GM19463 (cell line): ENCODE results near the gene PPIA.

Experiments
- ATAC-seq: cut with Tn5 transposase; IDR thresholded peaks from one replicate; pipeline ENCODE4 v1.9.1; 2021; ENCODE audit warnings: mild to moderate bottlenecking, moderate library complexity; ENCODE audit not compliant: unreplicated experiment

The PPIA gene

DNA sequence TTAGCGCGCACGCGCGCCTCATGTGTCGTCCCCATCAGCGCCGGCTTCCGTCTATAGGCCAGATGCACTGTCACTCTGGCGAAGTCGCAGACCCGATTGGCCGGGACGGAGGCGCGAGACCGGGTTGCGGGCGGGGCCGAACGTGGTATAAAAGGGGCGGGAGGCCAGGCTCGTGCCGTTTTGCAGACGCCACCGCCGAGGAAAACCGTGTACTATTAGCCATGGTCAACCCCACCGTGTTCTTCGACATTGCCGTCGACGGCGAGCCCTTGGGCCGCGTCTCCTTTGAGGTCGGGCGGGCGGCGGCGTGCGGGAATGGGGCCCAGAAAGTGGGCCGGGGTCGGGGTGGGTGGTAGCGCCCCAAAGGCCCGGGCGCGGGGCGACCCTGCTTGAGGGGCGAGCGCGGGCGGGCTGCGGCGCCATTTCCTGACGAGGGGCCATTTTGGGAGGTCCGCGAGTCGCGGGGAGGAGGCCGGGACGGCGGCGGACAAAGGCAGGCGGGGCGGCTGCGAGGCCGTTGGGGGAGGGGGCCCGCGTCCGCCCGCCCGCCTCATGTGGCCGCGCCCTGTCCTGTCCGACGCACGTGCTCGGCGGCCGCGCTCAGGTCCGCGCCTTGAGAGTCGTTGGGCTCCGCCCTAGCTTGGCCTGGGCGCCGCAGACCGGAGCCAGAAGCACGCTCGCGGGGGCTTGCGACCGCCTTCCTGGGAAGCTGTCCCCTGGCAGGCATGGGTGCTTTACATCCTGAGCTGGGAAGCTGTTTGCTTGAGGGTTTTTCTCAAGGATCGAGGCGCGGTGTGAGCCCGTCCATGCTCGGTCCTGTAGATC is at the start of gene PPIA:
PPIA (plus strand) TSS at position 178 of the 825 bp plus-strand sequence; CDS start at position 222, 44 bp downstream.
- ATAC-seq = peak; percentile 83

DNA sequence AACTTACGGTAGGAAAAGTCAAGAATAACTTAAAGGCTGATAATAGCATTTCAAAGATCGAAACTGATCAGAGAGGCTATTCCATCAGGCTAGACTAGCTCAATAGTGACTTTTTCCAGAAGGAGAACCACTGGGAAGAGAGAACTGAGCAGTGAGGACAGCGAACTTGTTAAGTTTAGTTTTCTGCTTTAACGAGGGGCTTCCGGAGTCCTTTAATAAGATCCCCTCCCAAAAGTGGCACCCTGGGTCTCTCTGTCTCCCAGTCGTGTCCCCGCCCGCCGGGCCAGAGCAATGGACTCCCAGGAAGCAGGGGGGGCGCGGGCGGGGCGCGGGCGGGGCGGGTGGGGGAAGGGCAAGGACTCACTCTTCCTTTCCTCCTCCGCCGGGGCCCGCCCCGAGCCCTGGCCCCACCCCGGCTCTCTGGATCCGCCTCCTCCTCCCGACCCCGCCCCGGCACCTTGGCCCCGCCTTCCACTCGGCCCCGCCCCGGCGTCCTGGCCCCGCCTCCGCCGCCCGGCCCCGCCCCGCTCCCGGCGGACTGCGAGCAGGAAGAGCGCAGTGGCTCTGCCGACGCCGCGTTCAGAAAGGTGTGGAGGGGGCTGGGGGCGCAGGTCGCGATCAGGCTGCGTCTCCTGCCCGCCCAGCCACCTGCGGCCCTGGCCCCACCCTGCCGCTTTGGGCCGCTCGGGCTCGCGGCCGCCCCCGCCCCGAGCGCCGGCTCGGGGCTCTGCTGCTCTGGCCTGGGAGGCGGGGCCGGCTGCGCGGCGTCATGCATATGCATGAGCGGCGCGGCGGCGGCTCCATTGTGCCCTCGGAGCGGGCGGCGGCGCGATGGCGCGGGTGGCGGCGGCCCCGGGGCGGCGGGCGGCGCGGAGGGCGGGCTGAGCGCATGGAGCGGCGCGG is 48.2 kb upstream of the PPIA start, which contains the start of gene ZMIZ2:
ZMIZ2 (plus strand) TSS at position 803 of the 903 bp plus-strand sequence. CDS start 7,403 bp downstream, outside the sequence.
- peak; percentile 65 for ATAC-seq

DNA sequence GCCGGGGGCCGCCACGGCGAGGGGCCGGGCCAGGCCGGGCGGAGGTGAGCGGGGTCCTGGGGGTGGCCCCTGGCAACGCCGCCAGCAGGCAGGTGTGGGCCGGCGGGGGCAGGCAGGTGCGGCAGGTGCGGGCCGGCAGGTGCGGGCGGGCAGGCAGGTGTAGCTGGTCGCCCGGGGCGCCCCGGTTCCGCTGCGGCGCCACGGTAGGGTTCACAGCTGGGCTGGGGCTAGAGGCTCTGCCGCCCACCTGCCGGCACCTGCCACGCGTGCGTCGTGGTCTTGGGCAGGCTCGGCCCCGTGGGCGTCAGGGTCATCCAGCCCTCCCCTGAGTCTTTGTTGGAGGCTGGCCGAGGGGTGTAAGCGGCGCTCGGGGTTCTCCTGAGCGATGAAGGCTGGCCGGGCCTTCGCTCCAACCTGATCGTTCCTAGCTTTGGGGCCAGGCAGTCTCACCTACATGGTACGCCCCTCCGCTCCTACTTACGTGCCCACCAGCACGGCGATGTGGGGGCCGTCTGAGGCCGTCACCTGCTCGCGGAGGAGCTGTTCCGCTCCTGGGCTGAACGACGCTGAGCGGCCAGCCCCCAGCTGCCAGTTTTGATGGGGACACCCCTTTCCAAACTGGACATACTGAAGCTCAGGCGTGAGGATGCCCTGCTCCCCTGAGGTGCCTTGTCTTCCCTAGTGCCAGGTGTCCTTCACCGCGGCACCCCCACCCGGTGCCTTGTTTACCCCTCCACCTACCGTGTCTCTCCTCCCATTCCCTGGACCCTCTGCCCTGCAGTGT is 47.3 kb upstream of the PPIA start:
- ATAC-seq = peak; percentile 3

DNA sequence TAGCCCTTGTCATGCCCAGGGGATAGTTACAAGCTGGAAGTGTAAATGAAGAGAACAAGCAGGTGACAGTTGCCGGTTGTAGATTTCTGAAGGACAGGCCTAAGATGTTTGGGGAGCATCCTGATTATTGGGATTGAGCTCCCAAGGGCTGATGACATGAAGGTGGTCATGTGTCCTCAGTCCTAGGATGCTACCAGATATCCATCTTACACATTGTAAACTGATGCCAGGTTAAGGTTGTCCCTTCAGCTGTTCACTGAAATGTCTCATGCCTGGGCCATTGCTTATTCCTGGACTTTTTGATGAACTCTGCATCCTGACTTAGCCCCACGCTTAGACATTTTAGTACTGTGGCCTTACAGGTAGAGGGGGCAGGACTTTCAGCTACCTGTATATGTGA is 46.5 kb upstream of the PPIA start:
- no peak for ATAC-seq

GRCh38 chr7:44750424-44750823 is 46.1 kb upstream of the PPIA start:
- ATAC-seq = no peak

DNA sequence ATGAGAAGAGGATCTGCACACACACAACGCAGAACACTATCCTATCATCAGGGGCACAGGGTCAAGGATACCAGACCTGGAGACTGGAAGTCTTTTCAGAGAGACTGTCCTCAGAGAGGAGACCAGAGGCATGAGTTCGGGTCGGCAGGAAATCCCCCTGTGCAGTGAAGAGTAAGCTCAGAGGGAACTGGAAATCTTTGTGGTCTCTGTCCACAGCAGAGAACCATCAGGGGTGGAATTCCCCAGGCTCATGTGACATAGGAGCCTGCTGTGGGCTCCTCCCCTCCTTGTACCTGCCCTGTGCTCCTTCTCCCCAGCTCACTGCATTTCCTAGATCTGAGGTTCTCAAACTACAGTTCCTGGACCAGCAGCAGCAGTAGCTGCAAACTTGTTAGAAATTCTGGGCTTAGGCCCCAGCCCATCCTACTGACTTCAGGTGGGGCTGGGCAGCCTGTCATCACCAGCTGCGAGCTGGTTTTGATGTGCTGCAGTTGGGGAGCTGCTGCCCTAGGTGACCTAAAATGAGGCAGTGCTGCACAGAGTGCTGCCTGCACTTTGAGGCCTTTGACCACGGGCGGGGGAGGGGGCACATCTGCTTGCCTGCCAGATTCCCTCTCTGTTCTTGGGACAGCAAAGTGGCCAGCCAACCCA is 45.4 kb upstream of the PPIA start:
- ATAC-seq = peak; percentile 67

- ATAC-seq = no peak
These were observed 43.7 kb upstream of the PPIA start for GRCh38 chr7:44752822-44753221.

GRCh38 chr7:44754802-44755697 is 41.4 kb upstream of the PPIA start:
- no peak for ATAC-seq

GRCh38 chr7:44755698-44756627 is 40.5 kb upstream of the PPIA start:
- no peak for ATAC-seq

DNA sequence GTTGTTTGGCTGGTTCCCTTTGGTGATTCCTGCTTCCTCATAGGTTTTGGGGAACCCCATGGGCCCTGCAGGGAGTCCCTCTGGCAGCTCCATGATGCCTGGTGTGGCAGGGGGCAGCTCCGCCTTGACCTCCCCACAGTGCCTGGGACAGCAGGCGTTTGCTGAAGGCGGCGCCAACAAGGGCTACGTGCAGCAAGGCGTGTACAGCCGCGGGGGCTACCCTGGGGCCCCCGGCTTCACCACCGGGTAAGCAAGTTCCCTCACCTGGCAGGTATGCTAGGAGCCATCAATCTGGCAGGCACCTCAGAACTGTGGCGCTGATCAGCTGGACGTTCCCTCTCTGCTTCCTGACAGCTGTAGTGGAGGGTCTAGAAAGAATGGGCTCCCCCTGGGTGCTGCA is 39.6 kb upstream of the PPIA start:
- ATAC-seq = no peak

- ATAC-seq = no peak
These were observed 39.2 kb upstream of the PPIA start for GRCh38 chr7:44757311-44757710.

- no peak for ATAC-seq
These were observed 38.7 kb upstream of the PPIA start for GRCh38 chr7:44757739-44758138.

GRCh38 chr7:44759246-44759645 is 37.2 kb upstream of the PPIA start:
- ATAC-seq = no peak

DNA sequence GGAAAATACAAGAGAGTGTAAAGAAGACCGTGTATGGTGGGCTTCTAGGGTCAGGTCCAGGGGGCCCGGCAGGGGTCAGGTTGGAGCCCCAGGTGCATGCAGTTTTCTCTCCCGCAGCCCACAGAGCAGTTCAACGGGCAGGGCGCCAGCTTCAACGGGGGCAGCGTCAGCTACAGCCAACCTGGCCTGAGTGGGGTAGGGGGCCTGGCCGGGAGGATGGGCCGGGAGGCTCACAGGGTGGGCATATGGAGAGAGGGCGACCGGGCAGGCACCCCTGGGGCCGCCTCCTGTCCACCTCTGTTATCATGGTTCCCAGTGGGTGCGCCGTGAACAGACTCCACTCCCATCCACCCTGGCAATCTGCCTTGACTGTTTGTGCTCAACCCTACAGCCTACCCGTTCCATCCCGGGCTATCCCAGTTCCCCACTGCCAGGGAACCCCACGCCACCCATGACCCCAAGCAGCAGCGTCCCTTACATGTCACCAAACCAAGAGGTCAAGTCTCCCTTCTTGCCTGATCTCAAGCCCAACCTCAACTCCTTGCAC is 36.4 kb upstream of the PPIA start:
- ATAC-seq = no peak

DNA sequence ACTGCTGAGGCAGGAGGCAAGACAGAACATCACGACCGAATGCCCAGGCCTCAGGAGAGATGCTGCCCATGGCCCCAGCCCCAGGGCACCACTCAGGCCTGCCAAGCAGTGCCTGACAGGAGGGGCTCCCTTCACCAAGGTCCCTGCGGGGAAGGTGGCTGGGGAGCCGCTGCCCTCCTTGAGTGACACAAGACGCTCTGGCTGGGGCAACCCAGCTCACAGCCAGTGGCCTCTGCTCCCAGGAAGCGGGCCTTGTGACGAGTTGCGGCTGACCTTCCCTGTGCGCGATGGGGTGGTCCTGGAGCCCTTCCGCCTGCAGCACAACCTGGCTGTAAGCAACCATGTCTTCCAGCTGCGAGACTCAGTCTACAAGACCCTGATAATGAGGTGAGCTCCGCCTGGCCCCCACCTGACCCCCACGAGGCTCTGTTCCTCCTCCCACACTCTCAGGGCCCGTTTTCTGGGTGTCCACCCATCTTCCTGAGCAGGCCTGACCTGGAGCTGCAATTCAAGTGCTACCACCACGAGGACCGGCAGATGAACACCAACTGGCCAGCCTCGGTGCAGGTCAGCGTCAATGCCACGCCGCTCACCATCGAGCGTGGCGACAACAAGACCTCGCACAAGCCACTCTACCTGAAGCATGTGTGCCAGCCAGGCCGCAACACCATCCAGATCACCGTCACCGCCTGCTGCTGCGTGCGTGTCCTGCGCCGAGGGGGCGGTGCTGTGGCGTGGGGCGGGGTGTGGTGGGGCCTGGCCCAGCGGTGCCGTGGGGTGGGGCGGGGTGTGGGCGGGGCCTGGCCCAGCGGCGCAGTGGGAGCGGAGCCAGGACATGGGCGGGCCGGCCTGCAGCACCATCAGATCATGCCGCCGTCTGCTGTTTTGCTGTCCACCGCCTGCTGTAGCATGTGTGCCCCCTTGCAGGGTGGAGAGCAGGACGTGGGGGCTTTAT is 35.0 kb upstream of the PPIA start:
- no peak for ATAC-seq

- ATAC-seq = no peak
These were observed 34.2 kb upstream of the PPIA start for GRCh38 chr7:44762300-44762699.
